HEK293 (cell line): ENCODE data around the gene INO80B.

ENCODE experiments used
- CTCF ChIP-seq: fragments of 450-650 bp; formaldehyde crosslinking; IDR thresholded peaks from 2 replicates; pipeline ENCODE4 v1.5.1; 2016; ENCODE audit warnings: missing biosample characterization, missing genetic modification characterization
- EGR2 ChIP-seq: fragments of 450-650 bp; formaldehyde crosslinking; IDR thresholded peaks from 2 replicates; pipeline ENCODE4 v1.5.1; 2016; ENCODE audit warnings: low read depth, missing biosample characterization, missing genetic modification characterization
- ELK4 ChIP-seq: IDR thresholded peaks from 2 replicates; pipeline ENCODE4 v1.6.1; 2011; ENCODE audit warnings: mild to moderate bottlenecking, low read depth, low read length, borderline replicate concordance
- GLIS2 ChIP-seq: fragments of 450-650 bp; formaldehyde crosslinking; IDR thresholded peaks from 2 replicates; pipeline ENCODE4 v1.5.1; 2016; ENCODE audit warnings: missing biosample characterization, missing genetic modification characterization
- PRDM10 ChIP-seq: fragments of 450-650 bp; formaldehyde crosslinking; IDR thresholded peaks from 2 replicates; pipeline ENCODE4 v1.5.1; 2016; ENCODE audit warnings: missing biosample characterization, missing genetic modification characterization
- PRDM4 ChIP-seq: fragments of 450-650 bp; formaldehyde crosslinking; IDR thresholded peaks from 2 replicates; pipeline ENCODE4 v1.5.1; 2017; ENCODE audit warnings: missing biosample characterization, missing genetic modification characterization
- TSHZ1 ChIP-seq: fragments of 450-650 bp; formaldehyde crosslinking; IDR thresholded peaks from 2 replicates; pipeline ENCODE4 v1.5.1; 2016; ENCODE audit warnings: missing biosample characterization, missing genetic modification characterization, borderline replicate concordance
- ZEB2 ChIP-seq: fragments of 450-650 bp; formaldehyde crosslinking; IDR thresholded peaks from 2 replicates; pipeline ENCODE4 v1.5.1; 2016; ENCODE audit warnings: missing biosample characterization, missing genetic modification characterization
- ZNF138 ChIP-seq: fragments of 450-650 bp; formaldehyde crosslinking; IDR thresholded peaks from 2 replicates; pipeline ENCODE4 v1.5.1; 2016; ENCODE audit warnings: missing biosample characterization, missing genetic modification characterization, borderline replicate concordance
- ZNF155 ChIP-seq: fragments of 450-650 bp; formaldehyde crosslinking; IDR thresholded peaks from 2 replicates; pipeline ENCODE4 v1.5.1; 2016; ENCODE audit warnings: missing biosample characterization, missing genetic modification characterization
- ZNF23 ChIP-seq: fragments of 450-650 bp; formaldehyde crosslinking; IDR thresholded peaks from 2 replicates; pipeline ENCODE4 v1.5.1; 2016; ENCODE audit warnings: missing biosample characterization, missing genetic modification characterization, borderline replicate concordance
- ZNF274 ChIP-seq, 2 experiments: fragments of 200-500 bp in 1 of 2; fragments of 450-650 bp in 1 of 2; sonication (Bioruptor generic) in 1 of 2; formaldehyde crosslinking in 1 of 2; IDR thresholded peaks; 2 replicates each; pipeline versions ENCODE4 v1.5.1 to v1.6.1; 2014 to 2016; ENCODE audit warnings: borderline replicate concordance in 1 of 2, inconsistent platforms in 1 of 2, low read length in 1 of 2, missing biosample characterization in 1 of 2, missing genetic modification characterization in 1 of 2
- ZNF280D ChIP-seq: fragments of 450-650 bp; formaldehyde crosslinking; IDR thresholded peaks from 2 replicates; pipeline ENCODE4 v1.5.1; 2016; ENCODE audit warnings: missing biosample characterization, missing genetic modification characterization
- ZNF548 ChIP-seq: fragments of 450-650 bp; formaldehyde crosslinking; IDR thresholded peaks from 2 replicates; pipeline ENCODE4 v1.5.1; 2016; ENCODE audit warnings: missing biosample characterization, missing genetic modification characterization
- ZNF571 ChIP-seq: fragments of 450-650 bp; formaldehyde crosslinking; IDR thresholded peaks from 2 replicates; pipeline ENCODE4 v1.5.0; 2017; ENCODE audit warnings: missing biosample characterization, missing genetic modification characterization
- ZNF600 ChIP-seq: fragments of 450-650 bp; formaldehyde crosslinking; IDR thresholded peaks from 2 replicates; pipeline ENCODE4 v1.5.1; 2016; ENCODE audit warnings: missing biosample characterization, missing genetic modification characterization
- ZNF701 ChIP-seq: fragments of 450-650 bp; formaldehyde crosslinking; IDR thresholded peaks from 2 replicates; pipeline ENCODE4 v1.5.1; 2016; ENCODE audit warnings: missing biosample characterization, missing genetic modification characterization
- ZSCAN23 ChIP-seq: fragments of 450-650 bp; formaldehyde crosslinking; IDR thresholded peaks from 2 replicates; pipeline ENCODE4 v1.5.1; 2016; ENCODE audit warnings: missing biosample characterization, missing genetic modification characterization

Gene INO80B

GRCh38 chr2:74454654-74455511, at the start of gene INO80B (continued):
- TF ChIP-seq ZNF138 = no peak
- TF ChIP-seq TSHZ1 (tag by site-specific recombination) = peak; percentile 57; the same call in 1 of the 2 replicates
- TF ChIP-seq ZNF155 = no peak
- peak; percentile 82 for TF ChIP-seq ZEB2 (tag by site-specific recombination)
- no peak for TF ChIP-seq PRDM4
- TF ChIP-seq ZNF23 (tag by site-specific recombination) = no peak
- TF ChIP-seq ELK4 = no peak
- no peak for TF ChIP-seq ZNF280D (tag by site-specific recombination)
- TF ChIP-seq GLIS2 (tag by site-specific recombination) = no peak
- TF ChIP-seq ZNF571 (tag by site-specific recombination) = no peak
- TF ChIP-seq PRDM10 (tag by site-specific recombination) = peak; percentile 95
- 0 out of 2 replicates have a peak, but pooled peaks have one; percentile 52 for TF ChIP-seq CTCF (tag by site-specific recombination)
- no peak for TF ChIP-seq ZNF701 (tag by site-specific recombination)
- TF ChIP-seq EGR2 (tag by site-specific recombination) = 0 out of 2 replicates have a peak, but pooled peaks have one; percentile 16
- 0 out of 2 replicates have a peak, but pooled peaks have one; percentile 23 for TF ChIP-seq ZSCAN23 (tag by site-specific recombination)
- TF ChIP-seq ZNF274 (IDR thresholded peaks at IDR 0.05; ENCODE audit: low read length) = no peak
- TF ChIP-seq ZNF274 (tag by site-specific recombination; IDR thresholded peaks at IDR 0.05; ENCODE audit: borderline replicate concordance) = no peak
- TF ChIP-seq ZNF548 (tag by site-specific recombination) = no peak
- TF ChIP-seq ZNF600 (tag by site-specific recombination) = no peak
